ENCODE results near the gene ZNF839.

ZNF839 gene

GRCh38 chr14:102374264-102374663 is 54.7 kb downstream of the ZNF839 start:
- H3K27ac ChIP-seq (replicated peaks; ENCODE audit: low read length): no peak overlapping the region
- no CpG with 5 or more reads among the region's 2 CpGs for WGBS, 2 donors (ENCODE audit: extremely low coverage in 2 of 2, insufficient read length in 2 of 2, insufficient replicate concordance in 1 of 2)
- H3K4me1 ChIP-seq (ENCODE audit: control insufficient read depth in 2 of 2, insufficient read depth in 1 of 2, low read depth in 1 of 2, low read length in 2 of 2): no peaks in the 10 kb centered on the region

GRCh38 chr14:102375119-102375518 is 55.6 kb downstream of the ZNF839 start:
- no peak overlapping the region for H2BK15ac ChIP-seq (ENCODE audit: low read length)
- peaks cover 7 to 28% of the 10 kb centered on the region in 2 donors for H3K36me3 ChIP-seq (replicated peaks in 1 of 2; ENCODE audit: control insufficient read depth in 2 of 2, insufficient read depth in 2 of 2, low read length in 2 of 2)
- H3K23ac ChIP-seq (ENCODE audit: low read depth, low read length, poor library complexity): no peak overlapping the region
- no peaks in the 10 kb centered on the region for H3K27me3 ChIP-seq (ENCODE audit: control insufficient read depth in 3 of 3, insufficient read depth in 3 of 3, low read depth in 1 of 3, low read length in 3 of 3)
- H3K9me3 ChIP-seq (replicated peaks in 1 of 2; ENCODE audit: control insufficient read depth in 2 of 2, insufficient read depth in 1 of 2, low read depth in 1 of 2, low read length in 2 of 2): no peaks in the 10 kb centered on the region
- H2BK120ac ChIP-seq (ENCODE audit: low read depth, low read length): no peak overlapping the region
- peaks cover 2% of the 10 kb centered on the region for H3K79me1 ChIP-seq (ENCODE audit: low read depth, low read length)
- no peak overlapping the region for H4K91ac ChIP-seq (ENCODE audit: low read depth, low read length, poor library complexity)
- no peak overlapping the region for H3K4ac ChIP-seq (ENCODE audit: low read length)
- no peak overlapping the region for H2BK5ac ChIP-seq (ENCODE audit: low read length)
- H3K4me2 ChIP-seq (ENCODE audit: insufficient read depth, low read length, poor library complexity, severe bottlenecking): no peak overlapping the region
- no peaks in the 10 kb centered on the region for H3K4me1 ChIP-seq (ENCODE audit: control insufficient read depth in 2 of 2, insufficient read depth in 1 of 2, low read depth in 1 of 2, low read length in 2 of 2)
- H4K8ac ChIP-seq (ENCODE audit: low read depth, low read length): no peak overlapping the region
- H3K4me3 ChIP-seq (ENCODE audit: low read length in 2 of 2): no peak overlapping the region
- no peak overlapping the region for H2BK12ac ChIP-seq (ENCODE audit: low read length)
- H3K9ac ChIP-seq (ENCODE audit: low read depth, low read length, poor library complexity): no peak overlapping the region
- H3K14ac ChIP-seq (ENCODE audit: low read length): no peak overlapping the region
- no peak for DNase-seq (ENCODE audit: low spot score)
- H3K27ac ChIP-seq (replicated peaks; ENCODE audit: low read length): no peak overlapping the region
- no peak overlapping the region for H2AK5ac ChIP-seq (ENCODE audit: low read depth, low read length)
- no peak overlapping the region for H2AFZ ChIP-seq (ENCODE audit: low read length)
- no peak overlapping the region for H3K18ac ChIP-seq (ENCODE audit: low read length)
- WGBS, 2 donors (ENCODE audit: extremely low coverage in 2 of 2, insufficient read length in 2 of 2, insufficient replicate concordance in 1 of 2): no CpG with 5 or more reads among the region's 5 CpGs

More at GRCh38 chr14:102374264-102374663, 54.7 kb downstream of the ZNF839 start:
- Histone ChIP-seq H2AK5ac (ENCODE audit: low read depth, low read length) (no peak overlapping the region), H2BK5ac (ENCODE audit: low read length) (no peak overlapping the region), H3K36me3 (replicated peaks in 1 of 2; ENCODE audit: control insufficient read depth in 2 of 2, insufficient read depth in 2 of 2, low read length in 2 of 2) (peaks cover 7 to 25% of the 10 kb centered on the region in 2 donors), H3K14ac (ENCODE audit: low read length) (no peak overlapping the region), H2BK120ac (ENCODE audit: low read depth, low read length) (no peak overlapping the region), H3K4ac (ENCODE audit: low read length) (no peak overlapping the region), H3K79me1 (ENCODE audit: low read depth, low read length) (peaks cover 2% of the 10 kb centered on the region), H2BK12ac (ENCODE audit: low read length) (no peak overlapping the region), H3K18ac (ENCODE audit: low read length) (no peak overlapping the region), H2AFZ (ENCODE audit: low read length) (no peak overlapping the region), H3K27me3 (ENCODE audit: control insufficient read depth in 3 of 3, insufficient read depth in 3 of 3, low read depth in 1 of 3, low read length in 3 of 3) (no peaks in the 10 kb centered on the region), H3K4me3 (ENCODE audit: low read length in 2 of 2) (no peak overlapping the region), H4K91ac (ENCODE audit: low read depth, low read length, poor library complexity) (no peak overlapping the region), H4K8ac (ENCODE audit: low read depth, low read length) (no peak overlapping the region), H2BK15ac (ENCODE audit: low read length) (no peak overlapping the region), H3K4me2 (ENCODE audit: insufficient read depth, low read length, poor library complexity, severe bottlenecking) (no peak overlapping the region), H3K9ac (ENCODE audit: low read depth, low read length, poor library complexity) (no peak overlapping the region), H3K23ac (ENCODE audit: low read depth, low read length, poor library complexity) (no peak overlapping the region), H3K9me3 (replicated peaks in 1 of 2; ENCODE audit: control insufficient read depth in 2 of 2, insufficient read depth in 1 of 2, low read depth in 1 of 2, low read length in 2 of 2) (no peaks in the 10 kb centered on the region)
- no peak for DNase-seq (ENCODE audit: low spot score)

- no peak overlapping the region for H3K4me2 ChIP-seq (ENCODE audit: insufficient read depth, low read length, poor library complexity, severe bottlenecking)
- H3K9me3 ChIP-seq (replicated peaks in 1 of 2; ENCODE audit: control insufficient read depth in 2 of 2, insufficient read depth in 1 of 2, low read depth in 1 of 2, low read length in 2 of 2): no peaks in the 10 kb centered on the region
- no peaks in the 10 kb centered on the region for H3K4me1 ChIP-seq (ENCODE audit: control insufficient read depth in 2 of 2, insufficient read depth in 1 of 2, low read depth in 1 of 2, low read length in 2 of 2)
- H2AFZ ChIP-seq (ENCODE audit: low read length): no peak overlapping the region
- H3K36me3 ChIP-seq (replicated peaks in 1 of 2; ENCODE audit: control insufficient read depth in 2 of 2, insufficient read depth in 2 of 2, low read length in 2 of 2): peaks cover 7 to 35% of the 10 kb centered on the region in 2 donors
- H3K4me3 ChIP-seq (ENCODE audit: low read length in 2 of 2): no peak overlapping the region
- no peak overlapping the region for H4K91ac ChIP-seq (ENCODE audit: low read depth, low read length, poor library complexity)
- no peak overlapping the region for H2BK5ac ChIP-seq (ENCODE audit: low read length)
- H3K27me3 ChIP-seq (ENCODE audit: control insufficient read depth in 3 of 3, insufficient read depth in 3 of 3, low read depth in 1 of 3, low read length in 3 of 3): no peaks in the 10 kb centered on the region
- H3K14ac ChIP-seq (ENCODE audit: low read length): no peak overlapping the region
- no peak overlapping the region for H3K18ac ChIP-seq (ENCODE audit: low read length)
- H3K79me1 ChIP-seq (ENCODE audit: low read depth, low read length): peaks cover 2% of the 10 kb centered on the region
- H4K8ac ChIP-seq (ENCODE audit: low read depth, low read length): no peak overlapping the region
- H2BK15ac ChIP-seq (ENCODE audit: low read length): no peak overlapping the region
- H2AK5ac ChIP-seq (ENCODE audit: low read depth, low read length): no peak overlapping the region
- no peak for DNase-seq (ENCODE audit: low spot score)
- H2BK120ac ChIP-seq (ENCODE audit: low read depth, low read length): no peak overlapping the region
- H3K4ac ChIP-seq (ENCODE audit: low read length): no peak overlapping the region
- no peak overlapping the region for H3K27ac ChIP-seq (replicated peaks; ENCODE audit: low read length)
- no peak overlapping the region for H3K23ac ChIP-seq (ENCODE audit: low read depth, low read length, poor library complexity)
- H2BK12ac ChIP-seq (ENCODE audit: low read length): no peak overlapping the region
- H3K9ac ChIP-seq (ENCODE audit: low read depth, low read length, poor library complexity): no peak overlapping the region
These were observed 58.1 kb downstream of the ZNF839 start for GRCh38 chr14:102377696-102378095.

GRCh38 chr14:102378830-102379229 is 59.3 kb downstream of the ZNF839 start:
- H3K9ac ChIP-seq (ENCODE audit: low read depth, low read length, poor library complexity): no peak overlapping the region
- no peak overlapping the region for H2BK15ac ChIP-seq (ENCODE audit: low read length)
- H3K4ac ChIP-seq (ENCODE audit: low read length): no peak overlapping the region
- H2BK12ac ChIP-seq (ENCODE audit: low read length): no peak overlapping the region
- no peak overlapping the region for H2BK5ac ChIP-seq (ENCODE audit: low read length)
- peaks cover 2% of the 10 kb centered on the region for H3K79me1 ChIP-seq (ENCODE audit: low read depth, low read length)
- no peak overlapping the region for H2AK5ac ChIP-seq (ENCODE audit: low read depth, low read length)
- H3K36me3 ChIP-seq (replicated peaks in 1 of 2; ENCODE audit: control insufficient read depth in 2 of 2, insufficient read depth in 2 of 2, low read length in 2 of 2): peaks cover 7 to 40% of the 10 kb centered on the region in 2 donors
- H3K18ac ChIP-seq (ENCODE audit: low read length): no peak overlapping the region
- no peaks in the 10 kb centered on the region for H3K27me3 ChIP-seq (ENCODE audit: control insufficient read depth in 3 of 3, insufficient read depth in 3 of 3, low read depth in 1 of 3, low read length in 3 of 3)
- no peak overlapping the region for H3K14ac ChIP-seq (ENCODE audit: low read length)
- no CpG with 5 or more reads among the region's 9 CpGs for WGBS, 2 donors (ENCODE audit: extremely low coverage in 2 of 2, insufficient read length in 2 of 2, insufficient replicate concordance in 1 of 2)
- no peak overlapping the region for H3K23ac ChIP-seq (ENCODE audit: low read depth, low read length, poor library complexity)
- H3K9me3 ChIP-seq (replicated peaks in 1 of 2; ENCODE audit: control insufficient read depth in 2 of 2, insufficient read depth in 1 of 2, low read depth in 1 of 2, low read length in 2 of 2): no peaks in the 10 kb centered on the region
- H3K27ac ChIP-seq (replicated peaks; ENCODE audit: low read length): no peak overlapping the region
- H4K91ac ChIP-seq (ENCODE audit: low read depth, low read length, poor library complexity): no peak overlapping the region
- no peak overlapping the region for H3K4me2 ChIP-seq (ENCODE audit: insufficient read depth, low read length, poor library complexity, severe bottlenecking)
- no peak overlapping the region for H3K4me3 ChIP-seq (ENCODE audit: low read length in 2 of 2)
- no peak overlapping the region for H4K8ac ChIP-seq (ENCODE audit: low read depth, low read length)
- no peak overlapping the region for H2AFZ ChIP-seq (ENCODE audit: low read length)
- DNase-seq (ENCODE audit: low spot score): no peak
- H3K4me1 ChIP-seq (ENCODE audit: control insufficient read depth in 2 of 2, insufficient read depth in 1 of 2, low read depth in 1 of 2, low read length in 2 of 2): no peaks in the 10 kb centered on the region
- no peak overlapping the region for H2BK120ac ChIP-seq (ENCODE audit: low read depth, low read length)

Data from neuronal stem cell (in vitro differentiated cells).